ENCODE measurements around the gene FOXK1.
"Not testable (repeated sequence)": the region's sequence is repeated elsewhere in the genome, so short reads cannot be mapped to it uniquely, and the experiment has no call there.

Gene FOXK1

DNA sequence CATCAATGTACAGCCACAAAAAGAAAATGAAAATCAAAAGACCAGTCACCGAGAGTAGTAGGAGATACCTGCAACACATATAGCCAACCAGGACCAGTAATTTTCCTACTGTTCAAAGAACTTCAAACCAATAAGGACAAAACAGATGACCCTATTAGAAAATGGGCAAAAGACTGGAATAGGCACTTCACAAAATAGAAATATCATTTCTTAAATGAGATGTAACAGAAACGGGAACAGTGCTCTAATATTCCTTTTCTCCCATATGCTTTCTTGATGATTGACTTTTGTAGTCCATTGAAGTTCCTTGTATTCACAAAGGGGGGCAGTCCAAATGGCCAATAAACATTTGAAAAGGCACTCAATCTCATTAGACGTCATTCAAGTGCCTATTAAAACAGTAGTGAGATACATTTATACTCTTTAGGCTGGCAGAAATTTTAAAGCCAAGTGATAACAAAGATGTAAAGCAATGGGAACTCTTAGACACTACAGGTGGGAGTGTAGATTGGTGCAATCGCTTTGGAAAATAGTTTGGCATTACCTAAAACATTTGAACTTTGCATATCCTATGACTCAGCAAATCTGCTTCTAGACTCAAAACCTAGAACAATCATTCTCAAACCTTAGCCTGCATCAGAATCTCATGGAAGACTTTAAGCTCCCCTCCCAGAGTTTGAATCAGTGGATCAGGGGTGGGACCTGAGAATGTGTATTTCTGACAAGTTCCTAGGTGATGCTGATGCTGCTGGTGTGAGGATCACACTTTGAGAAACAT, 24.3 kb upstream of the FOXK1 start:
- H3K4me1 Mint-ChIP-seq, result peaks cover 2% of the 10 kb centered on the region
- no peak overlapping the region for H3K27ac Mint-ChIP-seq
- DNase-seq, result no peak
- ATAC-seq, result no peak
- peaks cover 20% of the 10 kb centered on the region for H3K9me3 Mint-ChIP-seq
- peaks cover 7% of the 10 kb centered on the region for H3K27me3 Mint-ChIP-seq
- peaks cover 12% of the 10 kb centered on the region for H3K36me3 Mint-ChIP-seq (ENCODE audit: low read depth)
- H3K4me3 Mint-ChIP-seq, result no peak overlapping the region

DNA sequence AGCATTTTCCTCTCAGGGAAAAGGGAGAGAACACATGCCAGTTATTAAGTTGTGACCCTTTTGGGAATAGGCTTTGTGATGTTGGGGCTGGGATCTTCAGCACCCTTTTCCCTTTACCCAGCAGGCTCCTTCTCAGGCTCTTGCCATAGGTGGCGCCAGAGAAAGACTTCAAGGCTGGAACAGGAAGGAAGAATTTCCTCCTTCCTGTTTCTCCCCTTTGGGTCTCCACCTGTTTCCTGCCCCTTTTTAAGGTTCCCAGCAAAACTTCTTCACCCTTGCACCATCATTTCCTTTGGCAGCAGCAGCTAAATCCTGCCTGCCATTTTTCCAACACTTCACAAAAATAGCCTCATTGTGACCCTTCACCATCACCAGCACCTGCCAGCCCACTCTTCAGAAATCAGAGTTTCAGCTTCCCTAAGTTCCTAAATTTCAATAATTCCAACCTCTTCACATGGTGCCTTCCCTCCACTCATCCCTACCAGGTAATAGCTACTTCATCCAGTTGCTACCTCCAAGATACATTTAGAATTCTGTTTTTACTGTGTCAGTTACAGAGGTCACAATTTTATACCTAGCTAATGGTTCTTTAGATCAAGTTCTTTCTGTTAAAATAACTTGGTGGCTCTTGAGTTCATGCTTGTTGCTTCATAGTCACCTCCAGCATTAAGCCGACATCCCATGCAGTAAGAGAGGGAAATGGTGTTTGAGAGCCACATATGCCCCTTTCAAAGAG, 22.4 kb upstream of the FOXK1 start:
- Mint-ChIP-seq H3K27ac (no peak overlapping the region), H3K4me3 (no peak overlapping the region), H3K27me3 (peaks cover 7% of the 10 kb centered on the region), H3K36me3 (ENCODE audit: low read depth) (peaks cover 12% of the 10 kb centered on the region), H3K9me3 (peaks cover 20% of the 10 kb centered on the region), H3K4me1 (peaks cover 6% of the 10 kb centered on the region)
- no peak for DNase-seq
- ATAC-seq, result no peak

- no peak overlapping the region for H3K4me3 Mint-ChIP-seq
- H3K9me3 Mint-ChIP-seq, result peaks cover 20% of the 10 kb centered on the region
- H3K4me1 Mint-ChIP-seq, result peaks cover 6% of the 10 kb centered on the region
- DNase-seq, result no peak
- ATAC-seq, result no peak
- no peaks in the 10 kb centered on the region for H3K27me3 Mint-ChIP-seq
- no peak overlapping the region for H3K27ac Mint-ChIP-seq
- peaks cover 9% of the 10 kb centered on the region for H3K36me3 Mint-ChIP-seq (ENCODE audit: low read depth)
Observed at GRCh38 chr7:4661871-4662270, 20.2 kb upstream of the FOXK1 start.

DNA sequence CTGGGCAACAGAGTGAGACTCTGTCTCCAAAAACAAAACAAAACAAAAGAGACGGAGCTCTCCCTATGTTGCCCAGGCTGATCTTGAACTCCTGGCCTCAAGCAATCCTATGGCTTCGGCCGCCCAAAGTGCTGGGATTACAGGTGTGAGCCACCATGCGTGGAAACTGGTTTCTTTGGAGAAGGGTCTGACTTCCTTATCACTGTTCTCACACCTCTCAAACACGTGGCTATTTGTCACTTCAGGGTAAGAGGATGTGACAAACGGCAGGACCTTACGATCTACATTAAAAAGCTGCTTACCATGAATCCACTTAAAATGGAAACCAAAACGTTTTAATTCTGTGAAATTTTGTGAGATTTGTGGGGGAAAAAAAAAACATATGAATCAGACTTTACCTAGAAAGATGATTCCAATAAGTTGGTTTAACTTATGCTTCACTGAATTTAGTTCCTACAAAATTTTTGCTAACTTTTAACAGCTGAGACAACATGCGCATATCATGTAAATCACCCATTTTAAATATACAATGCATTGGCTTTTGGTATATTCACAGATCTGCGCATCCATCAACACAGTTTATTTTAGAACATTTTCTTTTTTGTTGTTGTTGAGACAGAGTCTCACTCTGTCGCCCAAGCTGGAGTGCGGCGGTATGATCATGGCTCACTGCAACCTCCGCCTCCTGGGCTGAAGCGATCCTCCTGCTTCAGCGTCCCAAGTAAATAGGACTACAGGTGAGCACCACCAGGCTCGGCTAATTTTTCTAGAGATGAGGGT, 18.7 kb upstream of the FOXK1 start:
- H3K4me3 Mint-ChIP-seq, result no peak overlapping the region
- no peaks in the 10 kb centered on the region for H3K27me3 Mint-ChIP-seq
- DNase-seq, result no peak
- ATAC-seq, result peak; percentile 54
- H3K4me1 Mint-ChIP-seq, result peaks cover 6% of the 10 kb centered on the region
- no peak overlapping the region for H3K27ac Mint-ChIP-seq
- H3K9me3 Mint-ChIP-seq, result peaks cover 9% of the 10 kb centered on the region
- H3K36me3 Mint-ChIP-seq (ENCODE audit: low read depth), result peaks cover 2% of the 10 kb centered on the region

DNA sequence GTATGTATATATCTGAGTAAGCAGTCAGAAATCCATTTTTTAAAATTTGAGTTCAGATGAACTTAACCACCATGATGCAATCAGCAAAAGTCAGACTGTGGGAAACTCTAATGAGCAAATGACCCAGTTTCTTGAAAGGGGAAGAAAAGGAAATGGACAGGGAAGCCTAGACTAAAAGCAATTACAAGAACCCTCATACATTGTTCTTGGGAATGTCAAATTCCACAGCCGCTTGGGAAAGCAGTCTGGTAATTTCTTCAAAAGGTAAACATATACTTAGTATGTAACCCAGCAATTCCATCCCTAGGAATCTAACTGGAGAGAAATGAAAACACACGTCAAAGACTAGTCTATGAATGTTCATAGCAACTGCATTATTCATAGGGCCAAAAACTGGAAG, 16.4 kb upstream of the FOXK1 start:
- Mint-ChIP-seq H3K27ac (no peak overlapping the region), H3K4me3 (no peak overlapping the region), H3K27me3 (no peaks in the 10 kb centered on the region), H3K36me3 (ENCODE audit: low read depth) (no peaks in the 10 kb centered on the region), H3K9me3 (no peaks in the 10 kb centered on the region), H3K4me1 (peaks cover 6% of the 10 kb centered on the region)
- ATAC-seq (no peak), DNase-seq (no peak)

DNA sequence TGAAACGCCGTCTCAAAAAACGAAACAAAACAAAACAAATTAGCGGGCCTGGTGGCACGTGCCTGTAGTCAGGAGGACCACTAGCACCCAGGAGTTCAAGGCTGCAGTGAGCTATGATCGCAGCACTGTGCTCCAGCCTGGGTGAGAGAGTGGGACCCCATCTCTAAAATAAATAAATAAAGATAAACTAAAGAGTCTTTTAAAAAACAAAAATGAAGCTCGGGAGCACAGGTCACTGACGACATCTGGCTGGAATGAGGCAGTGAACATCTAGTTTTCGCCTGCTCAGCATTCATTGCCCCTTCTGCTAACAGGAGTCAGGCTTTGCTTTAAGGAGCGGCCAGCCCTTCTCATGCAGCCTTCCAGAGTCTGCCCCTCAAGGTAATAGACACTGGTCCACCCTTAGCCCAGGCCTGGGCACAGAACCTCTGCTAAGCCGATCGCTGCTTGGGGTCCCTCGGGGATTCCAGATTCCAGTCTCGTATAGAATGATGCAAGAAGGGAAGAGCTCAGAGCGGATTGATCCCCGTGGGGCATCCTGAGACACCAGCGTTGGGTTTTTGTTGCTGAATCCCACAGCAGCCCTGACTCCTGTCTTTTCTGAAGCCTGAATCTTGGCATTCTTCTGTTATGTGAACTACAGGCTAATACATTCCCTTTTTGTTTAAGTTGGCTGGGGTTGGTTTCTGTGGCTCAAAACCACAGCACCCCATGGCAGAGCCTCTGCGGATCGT, 14.2 kb upstream of the FOXK1 start:
- no peak for ATAC-seq
- Mint-ChIP-seq H3K4me3 (no peak overlapping the region), H3K27ac (no peak overlapping the region), H3K36me3 (ENCODE audit: low read depth) (no peaks in the 10 kb centered on the region), H3K9me3 (no peaks in the 10 kb centered on the region), H3K4me1 (peaks cover 5% of the 10 kb centered on the region), H3K27me3 (no peaks in the 10 kb centered on the region)
- no peak for DNase-seq

DNA sequence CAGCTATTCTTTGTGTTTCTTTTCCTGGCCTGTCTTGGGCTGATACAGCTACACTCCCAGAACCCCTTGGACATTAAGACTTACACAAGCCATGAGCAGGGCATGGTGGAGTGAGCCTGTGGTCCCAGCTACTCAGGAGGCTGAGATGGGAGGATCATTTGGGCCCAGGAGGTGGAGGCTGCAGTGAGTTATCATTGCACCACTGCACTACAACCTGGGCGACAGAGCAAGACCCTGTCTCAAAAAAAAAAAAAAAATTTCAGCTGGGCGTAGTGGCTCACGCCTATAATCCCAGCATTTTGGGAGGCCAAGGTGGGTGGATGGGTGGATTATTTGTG, 13.6 kb upstream of the FOXK1 start:
- H3K4me1 Mint-ChIP-seq, result peaks cover 2% of the 10 kb centered on the region
- H3K36me3 Mint-ChIP-seq (ENCODE audit: low read depth), result no peaks in the 10 kb centered on the region
- DNase-seq (no peak), ATAC-seq (no peak)
- H3K9me3 Mint-ChIP-seq, result no peaks in the 10 kb centered on the region
- H3K27me3 Mint-ChIP-seq, result no peaks in the 10 kb centered on the region
- H3K4me3 Mint-ChIP-seq, result no peak overlapping the region
- H3K27ac Mint-ChIP-seq, result no peak overlapping the region

GRCh38 chr7:4670791-4671190, 11.3 kb upstream of the FOXK1 start:
- H3K27ac Mint-ChIP-seq, result no peak overlapping the region
- no peak overlapping the region for H3K4me3 Mint-ChIP-seq
- ATAC-seq (no peak), DNase-seq (no peak)
- no peaks in the 10 kb centered on the region for H3K36me3 Mint-ChIP-seq (ENCODE audit: low read depth)
- H3K4me1 Mint-ChIP-seq, result no peaks in the 10 kb centered on the region
- no peaks in the 10 kb centered on the region for H3K27me3 Mint-ChIP-seq
- no peaks in the 10 kb centered on the region for H3K9me3 Mint-ChIP-seq

GRCh38 chr7:4675771-4676367, 6.2 kb upstream of the FOXK1 start:
- Mint-ChIP-seq H3K4me1 (peaks cover 2% of the 10 kb centered on the region), H3K27ac (no peak overlapping the region), H3K27me3 (no peaks in the 10 kb centered on the region), H3K4me3 (no peak overlapping the region), H3K36me3 (ENCODE audit: low read depth) (no peaks in the 10 kb centered on the region), H3K9me3 (no peaks in the 10 kb centered on the region)
- no peak for DNase-seq
- ATAC-seq, result no peak

DNA sequence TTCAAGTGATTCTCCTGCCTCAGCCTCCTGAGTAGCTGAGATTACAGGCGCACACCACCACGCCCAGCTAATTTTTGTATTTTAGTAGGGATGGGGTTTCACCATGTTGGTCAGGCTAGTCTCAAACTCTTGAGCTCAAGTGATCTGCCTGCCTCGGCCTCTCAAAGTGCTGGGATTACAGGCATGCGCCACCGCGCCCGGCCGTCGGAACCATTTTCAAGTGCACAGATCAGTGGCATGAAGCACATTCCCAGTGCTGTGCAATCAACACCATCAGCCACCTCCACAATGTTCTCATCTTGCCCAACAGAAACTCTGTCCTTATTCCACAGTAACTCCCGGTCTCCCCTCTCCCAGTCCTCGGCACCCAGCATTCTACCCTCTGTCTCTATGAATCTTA, 4.6 kb upstream of the FOXK1 start:
- not testable (repeated sequence) for H3K4me3 Mint-ChIP-seq; DNase-seq; H3K27ac Mint-ChIP-seq; H3K4me1 Mint-ChIP-seq; H3K9me3 Mint-ChIP-seq; H3K36me3 Mint-ChIP-seq (ENCODE audit: low read depth); H3K27me3 Mint-ChIP-seq; ATAC-seq

GRCh38 chr7:4681218-4681851, 760 bp upstream of the FOXK1 start:
- Mint-ChIP-seq H3K4me1 (peaks cover 30% of the 10 kb centered on the region), H3K36me3 (ENCODE audit: low read depth) (peaks cover 12% of the 10 kb centered on the region), H3K9me3 (no peaks in the 10 kb centered on the region), H3K27ac (peak overlapping the region; percentile 90), H3K27me3 (no peaks in the 10 kb centered on the region), H3K4me3 (peak overlapping the region; percentile 80)
- DNase-seq (peak; percentile 18), ATAC-seq (no peak)

GRCh38 chr7:4682621-4683042, 537 bp downstream of the FOXK1 start:
- Mint-ChIP-seq H3K9me3 (no peaks in the 10 kb centered on the region), H3K4me3 (peak overlapping the region; percentile 98)

DNA sequence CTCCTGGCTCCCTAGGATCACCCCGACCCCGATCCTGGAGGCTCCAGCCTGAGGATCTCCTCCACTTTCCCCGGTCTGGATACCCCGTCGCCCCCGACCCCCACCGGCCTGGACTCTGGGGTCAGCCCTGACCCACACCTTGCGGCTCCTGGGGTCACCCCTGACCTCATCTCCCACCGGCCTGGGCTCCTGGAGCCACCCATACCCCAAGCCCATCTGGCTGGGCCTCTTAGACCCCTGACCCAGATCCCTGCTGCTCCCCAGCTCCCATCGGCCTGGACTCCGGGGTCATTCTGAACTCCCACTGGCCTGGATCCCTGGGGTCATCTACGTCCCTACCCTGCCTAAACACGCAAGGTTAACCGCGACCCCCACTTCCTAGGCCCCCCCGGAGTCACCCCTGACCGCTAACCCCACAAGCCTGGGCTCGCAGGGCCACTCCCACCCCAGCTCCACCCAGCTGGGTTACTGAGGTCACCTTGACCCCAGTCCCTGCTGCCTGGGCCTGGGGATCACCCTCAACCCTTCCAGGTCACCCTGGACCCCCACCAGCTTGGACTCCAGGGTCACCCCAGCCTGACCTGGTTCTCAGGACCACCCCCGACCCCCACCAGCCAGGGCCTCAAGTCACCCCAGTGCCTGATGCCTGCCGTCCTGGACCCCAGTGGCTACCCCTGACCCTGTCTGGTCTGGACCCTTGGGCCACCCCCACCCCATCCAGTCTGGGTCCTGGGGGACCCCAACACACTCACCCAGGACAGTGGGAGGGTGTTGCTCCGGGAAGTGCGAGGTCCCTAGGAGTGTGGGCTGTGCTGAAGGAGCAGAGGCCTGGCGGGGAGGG, 1.2 kb downstream of the FOXK1 start:
- peak overlapping the region; percentile 99 for H3K27ac Mint-ChIP-seq
- H3K9me3 Mint-ChIP-seq, result no peaks in the 10 kb centered on the region
- H3K4me1 Mint-ChIP-seq, result peaks cover 47% of the 10 kb centered on the region
- peaks cover 15% of the 10 kb centered on the region for H3K36me3 Mint-ChIP-seq (ENCODE audit: low read depth)
- DNase-seq, result peak; percentile 25
- no peaks in the 10 kb centered on the region for H3K27me3 Mint-ChIP-seq
- no peak for ATAC-seq
- H3K4me3 Mint-ChIP-seq, result peak overlapping the region; percentile 98

More at GRCh38 chr7:4682621-4683042, 537 bp downstream of the FOXK1 start:
- Mint-ChIP-seq H3K27ac (no peak overlapping the region), H3K27me3 (no peaks in the 10 kb centered on the region), H3K36me3 (ENCODE audit: low read depth) (peaks cover 12% of the 10 kb centered on the region), H3K4me1 (peaks cover 42% of the 10 kb centered on the region)
- DNase-seq (peak; percentile 37), ATAC-seq (peak; percentile 17)

All from activated naive CD8-positive, alpha-beta T cell treated with anti-CD3 and anti-CD28 coated beads, Interleukin-2, amount 50 U/mL, for 24 hours (primary cell).